Measurements from ENCODE around the gene SLAIN2. TPM values are rescaled to one million over a fixed set of nuclear protein-coding genes. Genes with fewer than 3 reads are reported as not detected.
"Not testable (repeated sequence)": the region's sequence is repeated elsewhere in the genome, so short reads cannot be mapped to it uniquely, and the experiment has no call there.

SLAIN2 gene
- 132 TPM for total RNA-seq
- long read RNA-seq, full-length matches to known transcripts = 14 of 116 reads
- long read RNA-seq, partial matches to known transcripts = 13 of 116 reads
- long read RNA-seq, other reads (novel, unspliced or antisense) = 89 of 116 reads

GRCh38 chr4:48340965-48341775 is at the start of gene SLAIN2:
Gene SLAIN2, plus strand, starts transcription at chr4:48341529. Its CDS starts 211 bp downstream, at chr4:48341740.
- DNase-seq = peak; percentile 100
- intact Hi-C loops (cut with micrococcal nuclease) = no loop called here
- peaks cover 62% of the 10 kb centered on the region for H3K4me1 ChIP-seq
- no peaks in the 10 kb centered on the region for H3K9me3 ChIP-seq (replicated peaks)
- TF ChIP-seq, protein P1, sequence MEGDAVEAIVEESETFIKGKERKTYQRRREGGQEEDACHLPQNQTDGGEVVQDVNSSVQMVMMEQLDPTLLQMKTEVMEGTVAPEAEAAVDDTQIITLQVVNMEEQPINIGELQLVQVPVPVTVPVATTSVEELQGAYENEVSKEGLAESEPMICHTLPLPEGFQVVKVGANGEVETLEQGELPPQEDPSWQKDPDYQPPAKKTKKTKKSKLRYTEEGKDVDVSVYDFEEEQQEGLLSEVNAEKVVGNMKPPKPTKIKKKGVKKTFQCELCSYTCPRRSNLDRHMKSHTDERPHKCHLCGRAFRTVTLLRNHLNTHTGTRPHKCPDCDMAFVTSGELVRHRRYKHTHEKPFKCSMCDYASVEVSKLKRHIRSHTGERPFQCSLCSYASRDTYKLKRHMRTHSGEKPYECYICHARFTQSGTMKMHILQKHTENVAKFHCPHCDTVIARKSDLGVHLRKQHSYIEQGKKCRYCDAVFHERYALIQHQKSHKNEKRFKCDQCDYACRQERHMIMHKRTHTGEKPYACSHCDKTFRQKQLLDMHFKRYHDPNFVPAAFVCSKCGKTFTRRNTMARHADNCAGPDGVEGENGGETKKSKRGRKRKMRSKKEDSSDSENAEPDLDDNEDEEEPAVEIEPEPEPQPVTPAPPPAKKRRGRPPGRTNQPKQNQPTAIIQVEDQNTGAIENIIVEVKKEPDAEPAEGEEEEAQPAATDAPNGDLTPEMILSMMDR (IDR thresholded peaks at IDR 0.05; ENCODE audit: borderline replicate concordance) = peak; percentile 55
- peak within 1 kb of the TSS; percentile 98 for H3K27ac ChIP-seq (replicated peaks)
- H3K36me3 ChIP-seq = no peaks in the 10 kb centered on the region
- peak within 1 kb of the TSS; percentile 93 for H3K4me3 ChIP-seq
- H3K27me3 ChIP-seq (ENCODE audit: low read depth) = no peaks in the 10 kb centered on the region

DNA sequence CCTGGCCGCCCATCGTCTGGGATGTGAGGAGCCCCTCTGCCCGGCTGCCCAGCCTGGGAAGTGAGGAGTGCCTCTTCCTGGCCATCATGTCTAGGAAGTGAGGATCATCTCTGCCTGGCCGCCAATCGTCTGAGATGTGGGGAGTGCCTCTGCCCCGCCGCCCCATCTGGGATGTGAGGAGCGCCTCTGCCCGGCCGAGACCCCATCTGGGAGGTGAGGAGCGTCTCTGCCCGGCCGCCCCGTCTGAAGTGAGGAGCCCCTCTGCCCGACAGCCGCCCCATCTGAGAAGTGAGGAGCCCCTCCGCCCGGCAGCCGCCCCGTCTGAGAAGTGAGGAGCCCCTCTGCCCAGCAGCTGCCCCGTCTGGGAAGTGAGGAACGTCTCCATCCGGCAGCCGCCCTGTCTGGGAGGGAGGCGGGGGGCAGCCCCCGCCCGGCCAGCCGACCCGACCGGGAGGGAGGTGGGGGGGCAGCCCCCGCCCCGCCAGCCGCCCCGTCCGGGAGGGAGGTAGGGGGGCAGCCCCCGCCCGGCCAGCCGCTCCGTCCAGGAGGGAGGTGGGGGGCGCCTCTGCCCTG is 49.0 kb upstream of the SLAIN2 start:
- H3K36me3 ChIP-seq; H3K27me3 ChIP-seq (ENCODE audit: low read depth); H3K4me3 ChIP-seq; H3K27ac ChIP-seq (replicated peaks); intact Hi-C loops (cut with micrococcal nuclease); H3K4me1 ChIP-seq; DNase-seq; H3K9me3 ChIP-seq (replicated peaks): not testable (repeated sequence)

GRCh38 chr4:48295116-48295515 is 46.2 kb upstream of the SLAIN2 start:
- H3K4me1 ChIP-seq = no peaks in the 10 kb centered on the region
- no peak overlapping the region for H3K27ac ChIP-seq (replicated peaks)
- no peaks in the 10 kb centered on the region for H3K36me3 ChIP-seq
- TF ChIP-seq, protein P1 (IDR thresholded peaks at IDR 0.05; ENCODE audit: borderline replicate concordance) = no peak
- intact Hi-C loops (cut with micrococcal nuclease) = no loop called here
- no peaks in the 10 kb centered on the region for H3K9me3 ChIP-seq (replicated peaks)
- H3K27me3 ChIP-seq (ENCODE audit: low read depth) = no peaks in the 10 kb centered on the region
- no peak for DNase-seq
- no peak overlapping the region for H3K4me3 ChIP-seq

DNA sequence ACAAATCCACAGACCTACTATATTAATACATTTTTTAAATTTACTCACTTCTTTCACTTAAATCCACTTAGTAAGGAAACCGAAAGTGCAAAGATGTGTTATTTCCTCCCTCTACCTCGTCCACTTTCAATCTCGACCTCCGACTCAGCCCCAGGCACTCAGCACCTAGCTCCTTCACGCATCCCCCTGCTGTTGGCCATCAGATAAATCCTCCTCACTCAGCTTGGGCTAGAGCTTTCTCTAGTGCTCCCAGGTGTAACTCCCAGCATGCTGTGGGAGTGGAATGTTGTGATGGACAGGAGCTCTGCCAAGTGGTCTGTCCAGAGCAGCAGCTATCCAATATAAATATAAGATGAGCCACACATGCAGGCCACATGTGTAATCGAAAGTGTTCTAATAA is 45.0 kb upstream of the SLAIN2 start:
- no peak for DNase-seq
- H3K36me3 ChIP-seq = no peaks in the 10 kb centered on the region
- intact Hi-C loops (cut with micrococcal nuclease) = no loop called here
- no peaks in the 10 kb centered on the region for H3K4me1 ChIP-seq
- TF ChIP-seq, protein P1 (IDR thresholded peaks at IDR 0.05; ENCODE audit: borderline replicate concordance) = no peak
- peaks cover 4% of the 10 kb centered on the region for H3K27me3 ChIP-seq (ENCODE audit: low read depth)
- H3K4me3 ChIP-seq = no peak overlapping the region
- no peak overlapping the region for H3K27ac ChIP-seq (replicated peaks)
- no peaks in the 10 kb centered on the region for H3K9me3 ChIP-seq (replicated peaks)

- intact Hi-C loops (cut with micrococcal nuclease) = no loop called here
Observed at GRCh38 chr4:48297256-48297846, 44.0 kb upstream of the SLAIN2 start.

More at GRCh38 chr4:48297256-48297846, 44.0 kb upstream of the SLAIN2 start:
- H3K9me3 ChIP-seq (replicated peaks) = no peaks in the 10 kb centered on the region
- DNase-seq = no peak
- peaks cover 4% of the 10 kb centered on the region for H3K27me3 ChIP-seq (ENCODE audit: low read depth)
- H3K36me3 ChIP-seq = no peaks in the 10 kb centered on the region
- no peak overlapping the region for H3K27ac ChIP-seq (replicated peaks)
- TF ChIP-seq, protein P1 (IDR thresholded peaks at IDR 0.05; ENCODE audit: borderline replicate concordance) = no peak
- H3K4me1 ChIP-seq = no peaks in the 10 kb centered on the region
- H3K4me3 ChIP-seq = no peak overlapping the region
